ENCODE measurements around the gene C11orf42. TPM values are rescaled to one million over a fixed set of nuclear protein-coding genes. Genes with fewer than 3 reads are reported as not detected.

The C11orf42 gene
- polyA plus RNA-seq, 3 donors = not detected

DNA sequence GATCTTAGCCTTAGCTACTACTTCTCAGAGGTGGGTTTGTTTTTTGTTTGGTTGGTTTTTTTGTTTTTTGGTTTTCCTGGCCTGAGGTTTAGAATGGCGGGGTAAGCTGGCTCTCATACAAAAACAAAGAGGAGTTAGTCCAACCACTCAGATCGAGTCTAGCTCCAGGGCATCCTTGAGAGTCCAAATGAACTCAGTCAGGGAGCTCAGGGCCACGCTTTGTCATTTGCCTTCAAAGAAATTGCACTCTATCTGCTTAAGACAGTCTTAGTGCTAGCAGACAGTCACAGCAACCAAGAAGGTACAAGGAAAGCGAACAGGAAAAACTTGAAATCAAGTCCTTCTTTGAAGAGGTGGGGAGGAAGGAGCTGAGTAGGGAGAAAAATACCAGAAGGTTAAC is 11.1 kb downstream of the C11orf42 start:
- WGBS, 3 donors = 91 to 95% (median 93%) methylated on average over 4 of the region's 4 CpGs
- no peak overlapping the region for H3K27ac ChIP-seq (ENCODE audit: low read depth, low read length)

GRCh38 chr11:6217722-6218121 is 12.4 kb downstream of the C11orf42 start:
- H3K27ac ChIP-seq (ENCODE audit: low read depth, low read length) = no peak overlapping the region
- 89 to 94% (median 93%) methylated on average over 18 to 19 of the region's 19 CpGs for WGBS, 3 donors

DNA sequence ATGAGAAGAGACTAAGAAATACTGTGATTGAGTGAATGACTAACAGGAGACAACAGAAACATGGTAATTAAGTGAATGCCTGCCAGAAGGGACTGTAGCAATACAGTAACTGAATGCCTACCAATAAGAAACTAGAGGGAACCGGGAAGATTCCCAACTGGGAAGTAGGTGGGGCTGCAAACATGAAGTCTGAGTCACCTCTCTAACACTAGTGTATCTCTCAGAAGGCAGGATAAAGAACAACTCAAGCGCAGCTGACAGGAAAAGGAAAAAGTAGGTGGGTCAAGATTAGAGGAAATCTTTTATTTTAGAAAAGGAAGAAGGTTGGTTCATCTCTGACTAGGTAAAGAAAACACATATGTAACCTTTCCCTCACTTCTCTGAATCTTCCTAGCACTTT is 14.0 kb downstream of the C11orf42 start:
- H3K27ac ChIP-seq (ENCODE audit: low read depth, low read length) = no peak overlapping the region
- WGBS, 3 donors = 33 to 69% (median 44%) methylated on average over 2 of the region's 2 CpGs

GRCh38 chr11:6223854-6224253 is 18.5 kb downstream of the C11orf42 start:
- no peak overlapping the region for H3K27ac ChIP-seq (ENCODE audit: low read depth, low read length)
- 90 to 95% (median 94%) methylated on average over 17 of the region's 17 CpGs for WGBS, 3 donors

GRCh38 chr11:6224421-6224820 is 19.1 kb downstream of the C11orf42 start:
- no peak overlapping the region for H3K27ac ChIP-seq (ENCODE audit: low read depth, low read length)
- WGBS, 3 donors = 85 to 94% (median 93%) methylated on average over 3 of the region's 3 CpGs

DNA sequence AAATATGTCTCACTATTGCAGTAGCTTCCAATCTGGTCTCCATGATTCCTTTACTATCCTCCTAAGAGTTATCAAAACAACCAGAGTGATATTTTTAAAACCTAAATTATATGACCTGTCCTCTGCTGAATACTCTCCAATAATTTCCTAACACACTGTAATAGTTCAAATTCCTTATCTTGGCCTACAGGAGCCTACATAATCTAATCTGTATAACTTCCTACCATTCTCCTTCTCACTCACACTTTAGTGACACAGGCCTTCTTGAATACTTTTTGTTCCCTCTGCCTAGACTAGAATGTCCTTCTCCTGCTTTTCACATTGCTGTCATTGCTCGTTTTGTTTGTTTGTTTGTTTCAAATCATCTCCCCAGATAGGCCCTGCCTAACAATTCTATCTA is 19.7 kb downstream of the C11orf42 start:
- 55 to 69% (median 68%) methylated on average over 1 of the region's 1 CpG for WGBS, 3 donors
- no peak overlapping the region for H3K27ac ChIP-seq (ENCODE audit: low read depth, low read length)

DNA sequence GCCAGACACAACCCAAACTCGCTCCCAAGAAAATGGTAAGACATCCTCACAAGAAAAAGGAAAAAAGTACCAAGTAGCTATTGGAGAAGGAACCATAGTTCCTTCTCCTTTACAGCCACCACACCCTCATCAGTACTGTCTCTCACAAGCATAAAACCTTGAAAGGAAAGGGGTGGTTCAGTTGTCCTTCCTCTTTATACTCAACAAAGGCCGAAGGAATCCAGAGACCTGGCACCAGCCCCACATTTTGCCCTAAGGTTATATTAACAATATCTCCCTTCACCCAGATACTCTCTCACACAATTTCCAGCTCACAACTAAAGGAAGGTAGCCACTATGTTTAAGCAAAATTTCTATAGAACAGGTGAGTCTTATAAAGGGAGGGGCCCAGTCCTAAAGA is 20.5 kb downstream of the C11orf42 start:
- WGBS, 3 donors = 56 to 62% (median 62%) methylated on average over 2 of the region's 2 CpGs
- no peak overlapping the region for H3K27ac ChIP-seq (ENCODE audit: low read depth, low read length)

GRCh38 chr11:6228520-6228919 is 23.2 kb downstream of the C11orf42 start:
- no peak overlapping the region for H3K27ac ChIP-seq (ENCODE audit: low read depth, low read length)
- WGBS, 3 donors = 63 to 74% (median 69%) methylated on average over 3 of the region's 3 CpGs

- 27 to 48% (median 40%) methylated on average over 2 of the region's 2 CpGs for WGBS, 3 donors
Observed at GRCh38 chr11:6229911-6230310, 24.6 kb downstream of the C11orf42 start.

GRCh38 chr11:6232899-6233298 is 27.5 kb downstream of the C11orf42 start:
- no peak overlapping the region for H3K27ac ChIP-seq (ENCODE audit: low read depth, low read length)

More at GRCh38 chr11:6229911-6230310, 24.6 kb downstream of the C11orf42 start:
- no peak overlapping the region for H3K27ac ChIP-seq (ENCODE audit: low read depth, low read length)

DNA sequence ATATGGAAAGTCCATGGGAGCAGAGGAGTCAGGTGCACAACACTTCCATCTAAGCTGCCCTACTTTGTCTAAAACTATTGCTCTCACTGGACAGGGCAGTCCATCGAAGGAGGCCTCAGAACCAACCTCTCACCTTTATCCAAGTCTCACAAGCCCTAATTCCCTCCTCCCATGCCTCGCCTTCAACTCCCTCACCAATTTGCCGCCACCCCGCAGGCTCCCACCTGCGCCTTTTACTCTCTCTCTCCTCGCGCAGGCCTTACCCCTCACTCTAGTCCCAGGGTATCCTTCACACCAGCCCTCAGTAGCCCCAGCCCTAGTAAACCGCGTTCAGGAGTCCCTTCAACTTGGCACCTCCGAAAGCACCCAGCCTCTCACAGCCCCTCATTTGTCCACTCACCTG is 28.6 kb downstream of the C11orf42 start:
- no peak overlapping the region for H3K27ac ChIP-seq (ENCODE audit: low read depth, low read length)
- 1% methylated on average over 10 of the region's 10 CpGs for WGBS, 3 donors

DNA sequence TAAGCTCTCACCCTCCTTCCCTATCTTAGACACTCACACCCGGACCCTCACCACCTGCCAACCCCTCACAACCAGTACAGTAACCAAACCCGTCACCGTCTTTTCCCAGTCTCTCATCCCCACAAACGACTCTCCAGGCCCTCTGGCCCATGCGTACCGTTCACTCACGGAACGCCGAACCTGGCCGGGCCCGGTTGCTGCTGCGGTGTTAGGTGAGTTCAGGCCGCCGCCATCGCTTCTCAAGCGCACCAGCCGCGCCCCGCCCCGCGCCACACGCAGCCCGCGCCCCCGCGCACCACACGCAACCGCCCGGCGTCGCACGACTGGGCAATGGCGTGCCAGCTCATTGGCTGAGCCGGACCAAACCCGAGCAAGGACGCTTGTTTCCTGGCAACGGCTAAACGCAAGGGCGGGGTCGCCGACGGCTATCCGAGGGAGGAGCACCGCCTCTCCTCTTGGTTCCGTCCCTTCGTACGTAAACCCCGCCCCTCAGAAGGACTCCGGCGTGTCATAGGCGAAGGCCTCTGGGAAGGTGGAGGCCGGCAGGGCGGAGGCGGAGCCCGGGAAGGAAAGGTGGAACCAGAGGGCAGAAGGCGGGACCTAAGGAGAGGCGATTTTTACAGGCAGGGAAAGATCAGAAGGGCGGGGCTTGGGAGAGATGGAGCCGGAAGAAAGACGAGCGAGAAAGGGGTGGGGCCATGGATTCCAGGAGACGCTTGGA is 29.2 kb downstream of the C11orf42 start, which contains the start of gene FHIP1B:
Gene FHIP1B, minus strand, starts transcription at position 250 of the 721 bp plus-strand sequence. CDS start 10,120 bp downstream, outside the sequence.
- WGBS, 3 donors = 0% methylated on average over 62 of the region's 62 CpGs
- no peak within 1 kb of the TSS for H3K27ac ChIP-seq (ENCODE audit: low read depth, low read length)

DNA sequence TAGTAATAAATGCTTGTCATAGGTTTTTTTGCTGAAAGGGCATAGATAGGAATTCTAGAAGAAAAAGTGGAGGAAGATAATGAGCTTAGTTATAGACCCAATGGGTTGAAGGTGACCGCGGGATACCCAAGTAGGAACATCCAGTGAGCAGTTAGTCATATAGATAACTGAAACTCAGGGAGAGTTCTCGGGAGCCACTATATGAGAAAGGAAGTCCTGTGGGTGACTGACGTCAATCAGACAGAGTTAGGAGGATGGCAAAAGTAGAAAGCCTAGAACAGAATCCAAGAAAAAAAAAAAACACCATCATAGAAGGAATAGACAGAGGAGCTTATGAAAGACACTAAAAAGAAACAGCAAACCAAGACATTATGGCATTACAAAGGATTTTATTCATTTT is 31.9 kb downstream of the C11orf42 start:
- no peak overlapping the region for H3K27ac ChIP-seq (ENCODE audit: low read depth, low read length)
- WGBS, 3 donors = 77 to 82% (median 81%) methylated on average over 4 of the region's 4 CpGs

DNA sequence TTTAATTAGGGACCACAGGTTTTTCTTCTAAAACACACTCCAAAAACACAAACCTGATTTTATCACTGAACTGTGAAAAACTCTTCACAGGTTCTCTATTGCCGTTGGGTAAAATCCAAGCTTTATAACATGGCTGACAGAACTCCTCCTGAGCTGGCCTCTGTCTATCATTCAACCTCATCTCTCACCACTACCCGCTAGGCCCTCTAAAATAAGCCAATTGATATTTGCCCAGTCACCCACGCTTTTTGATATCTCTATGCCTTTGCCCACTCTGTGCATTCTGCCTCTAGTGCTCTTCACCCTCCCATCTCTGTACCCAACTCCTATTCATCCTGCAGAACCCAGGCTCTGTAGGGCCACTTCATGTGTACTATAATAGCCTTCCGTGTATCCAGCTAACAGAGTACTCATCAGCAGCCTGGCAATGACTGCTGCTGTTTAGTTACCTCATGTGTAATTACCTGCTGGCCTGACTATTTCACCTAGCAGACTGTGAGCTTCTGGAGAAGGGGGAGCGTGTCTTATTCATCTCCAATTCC is 32.5 kb downstream of the C11orf42 start:
- no peak overlapping the region for H3K27ac ChIP-seq (ENCODE audit: low read depth, low read length)
- WGBS, 3 donors = 90 to 92% (median 92%) methylated on average over 5 of the region's 5 CpGs

DNA sequence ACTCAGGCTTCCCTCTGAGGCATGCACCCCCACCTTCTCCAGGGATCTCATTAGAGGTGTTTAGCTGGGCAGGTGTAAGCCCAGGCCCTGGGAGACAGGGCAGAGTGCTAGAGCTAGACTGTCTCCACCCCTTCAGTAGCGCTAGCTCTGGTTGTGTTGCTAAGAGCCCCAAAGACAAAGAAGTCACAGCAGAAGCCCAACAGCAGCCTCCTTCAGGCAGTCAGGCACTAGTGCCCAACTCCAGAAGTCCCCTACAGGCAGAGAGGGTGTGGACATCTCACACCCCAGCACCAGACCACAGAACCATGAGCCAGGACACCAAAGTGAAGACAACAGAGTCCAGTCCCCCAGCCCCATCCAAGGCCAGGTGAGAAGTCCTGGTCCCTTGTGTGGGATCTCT is 33.5 kb downstream of the C11orf42 start, which contains the start of gene CNGA4:
Gene CNGA4, plus strand, starts transcription at position 188 of the 400 bp plus-strand sequence. Its CDS starts 118 bp downstream, at position 306.
- WGBS, 3 donors = 78 to 97% (median 82%) methylated on average over 1 of the region's 1 CpG
- H3K27ac ChIP-seq (ENCODE audit: low read depth, low read length) = no peak within 1 kb of the TSS

GRCh38 chr11:6240139-6240538 is 34.8 kb downstream of the C11orf42 start:
- no peak overlapping the region for H3K27ac ChIP-seq (ENCODE audit: low read depth, low read length)
- 95 to 98% (median 97%) methylated on average over 28 of the region's 28 CpGs for WGBS, 3 donors

DNA sequence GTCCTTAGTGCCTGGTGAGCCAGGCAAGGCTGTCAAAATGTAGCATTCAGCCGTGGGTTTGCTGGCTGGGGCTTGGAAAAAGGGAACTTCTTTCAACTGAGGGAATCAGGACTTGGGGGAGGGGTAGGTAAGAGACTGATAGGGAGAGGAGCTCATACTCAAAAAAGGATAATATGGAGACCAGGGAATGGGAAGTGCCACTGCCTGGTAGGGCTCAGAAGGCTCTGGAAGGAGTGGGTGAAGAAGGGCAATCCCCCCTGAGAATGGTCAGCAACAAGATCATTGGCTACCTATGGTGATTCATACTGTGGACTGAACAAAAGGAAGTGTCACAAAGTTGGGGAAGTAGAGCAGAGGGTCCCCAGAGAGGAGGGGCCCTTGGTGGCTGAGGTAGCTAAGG is 35.4 kb downstream of the C11orf42 start:
- WGBS, 3 donors = 41 to 52% (median 45%) methylated on average over 1 of the region's 1 CpG
- H3K27ac ChIP-seq (ENCODE audit: low read depth, low read length) = no peak overlapping the region

DNA sequence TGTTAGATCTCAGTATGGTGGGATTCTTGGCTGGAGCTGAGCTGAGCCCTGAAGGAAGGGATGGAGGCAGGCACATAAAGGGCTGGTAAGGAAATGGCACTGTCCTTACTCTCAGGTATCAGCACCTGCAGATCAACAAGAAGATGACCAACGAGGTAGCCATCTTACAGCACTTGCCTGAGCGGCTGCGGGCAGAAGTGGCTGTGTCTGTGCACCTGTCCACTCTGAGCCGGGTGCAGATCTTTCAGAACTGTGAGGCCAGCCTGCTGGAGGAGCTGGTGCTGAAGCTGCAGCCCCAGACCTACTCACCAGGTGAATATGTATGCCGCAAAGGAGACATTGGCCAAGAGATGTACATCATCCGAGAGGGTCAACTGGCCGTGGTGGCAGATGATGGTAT is 36.0 kb downstream of the C11orf42 start:
- H3K27ac ChIP-seq (ENCODE audit: low read depth, low read length) = no peak overlapping the region
- 89 to 96% (median 90%) methylated on average over 7 of the region's 7 CpGs for WGBS, 3 donors

DNA sequence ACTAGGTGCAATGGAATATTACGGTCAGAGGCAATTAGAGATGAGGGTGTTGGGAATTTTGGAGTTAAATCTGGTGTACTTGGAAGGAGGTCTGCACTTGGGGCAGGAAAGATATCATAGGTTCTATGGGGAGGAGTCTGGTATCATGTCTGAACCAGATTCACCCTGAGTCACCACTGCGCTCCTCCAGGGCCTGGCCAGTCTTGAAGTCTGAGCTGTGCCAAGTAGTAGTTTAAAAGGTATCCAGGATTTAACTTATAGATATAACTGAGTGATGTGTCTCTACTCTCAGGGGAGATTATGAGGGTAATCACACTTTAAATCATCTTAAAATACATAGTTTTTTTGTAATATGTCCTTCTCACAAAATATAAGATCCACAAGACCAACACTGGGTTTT is 40.2 kb downstream of the C11orf42 start:
- 91 to 97% (median 93%) methylated on average over 2 of the region's 2 CpGs for WGBS, 3 donors
- no peak overlapping the region for H3K27ac ChIP-seq (ENCODE audit: low read depth, low read length)

DNA sequence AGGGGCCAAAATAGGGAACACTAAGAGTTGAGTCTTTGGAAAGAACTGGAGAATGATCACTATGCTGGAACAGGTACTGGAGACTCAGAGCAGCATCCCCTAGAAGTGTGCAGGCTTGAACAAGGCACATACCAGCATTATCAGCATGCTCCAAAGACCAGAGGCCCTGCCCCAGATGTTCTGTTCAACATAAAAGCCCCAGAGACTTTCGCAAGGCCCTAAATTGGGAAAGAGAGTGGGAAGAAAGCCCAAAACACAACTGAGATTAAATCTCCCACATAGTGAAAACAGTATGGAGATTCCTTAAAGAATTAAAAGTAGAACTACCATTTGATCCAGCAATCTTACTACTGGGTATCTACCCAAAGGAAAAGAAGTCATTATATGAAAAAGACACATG is 42.9 kb downstream of the C11orf42 start:
- WGBS, 3 donors = 67 to 87% (median 67%) methylated on average over 1 of the region's 1 CpG
- no peak overlapping the region for H3K27ac ChIP-seq (ENCODE audit: low read depth, low read length)

Measured in adipose tissue (tissue), 3 donors.